Prostate gland (tissue), 2 donors: ENCODE data around the gene GPR89A. TPM values are rescaled to one million over a fixed set of nuclear protein-coding genes. Genes with fewer than 3 reads are reported as not detected.

Experiments used
- DNase-seq: peaks from one replicate; pipeline ENCODE4 v3.0.0-alpha.2; 2019; ENCODE audit warnings: low spot score
- H3K27ac ChIP-seq, 2 donors: fragments of 200-600 bp; sonication (generic); 2 replicates each; pipeline ENCODE4 v1.5.1; 2017 to 2019
- H3K27me3 ChIP-seq: fragments of 200-600 bp; sonication (generic); replicated peaks from 2 replicates; pipeline ENCODE4 v1.5.1; 2019; ENCODE audit not compliant: insufficient read depth
- H3K36me3 ChIP-seq, 2 donors: fragments of 200-600 bp; sonication (generic); 1 replicate in 1 of 2; 2 replicates in 1 of 2; pipeline versions ENCODE4 v1.5.1 to v1.8.1; 2017 to 2019
- H3K4me1 ChIP-seq: fragments of 200-600 bp; sonication (generic); replicated peaks from 2 replicates; pipeline ENCODE4 v1.5.1; 2019
- H3K4me3 ChIP-seq, 2 donors: fragments of 200-600 bp; sonication (generic); 2 replicates each; pipeline ENCODE4 v1.5.1; 2017 to 2019
- H3K9me3 ChIP-seq: fragments of 200-600 bp; sonication (generic); 2 replicates; pipeline ENCODE4 v1.5.1; 2017
- POLR2A ChIP-seq: fragments of 450-650 bp; IDR thresholded peaks from one replicate; pipeline ENCODE4 v1.6.1; 2016; ENCODE audit warnings: antibody characterized with exemption, mild to moderate bottlenecking
- POLR2AphosphoS5 ChIP-seq: sonication (generic); formaldehyde crosslinking; IDR thresholded peaks from one replicate; pipeline ENCODE4 v1.6.1; 2017; ENCODE audit warnings: antibody characterized with exemption
- WGBS: methylation state at CpG from one replicate; pipeline ENCODE4 v1.1.5; 2018; 5-methylcytosine and 5-hydroxymethylcytosine counted together
- intact Hi-C: fragments of 100-400 bp; cut with DNase I; formaldehyde crosslinking; loops from one replicate; pipeline ENCODE4 v1.14.2; 2022
- total RNA-seq, 2 donors: library from RNA; depleted of rRNA; stranded (reverse); fragments of >200 nt; gene quantifications; one replicate each; pipeline ENCODE4 v1.1.0, GENCODE V29; 2016
- TF ChIP-seq, protein P1 (sequence below), 4 experiments: fragments of 200-600 bp in 2 of 4; fragments of 450-650 bp in 2 of 4; sonication (generic) in 2 of 4; IDR thresholded peaks; 1 replicate in 3 of 4; 2 replicates in 1 of 4; pipeline ENCODE4 v1.5.1; 2016 to 2019; ENCODE audit warnings: antibody characterized with exemption in 4 of 4, mild to moderate bottlenecking in 2 of 4, moderate library complexity in 2 of 4

The GPR89A gene
- total RNA-seq, 2 donors from 2014 or later = 14.5 to 30.1 TPM

DNA sequence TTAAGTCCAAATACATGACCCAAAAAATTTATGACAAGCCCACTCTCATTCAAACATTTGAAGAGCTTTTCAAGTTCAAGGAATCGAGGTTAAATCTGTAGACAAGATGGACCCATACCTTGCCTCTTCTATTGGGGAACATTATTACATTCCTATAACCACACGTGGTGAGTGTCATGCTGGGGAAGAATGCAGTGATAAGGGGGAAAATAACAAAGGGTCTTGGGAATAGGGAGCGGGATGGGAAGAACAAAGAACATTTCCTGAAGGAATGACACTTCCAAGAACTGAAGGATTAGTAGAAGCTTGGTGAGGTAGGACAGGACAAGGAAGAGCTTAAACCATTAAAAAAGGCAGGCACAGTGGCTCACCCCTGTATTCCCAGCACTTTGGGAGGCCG is 80.5 kb downstream of the GPR89A start:
- no peak for DNase-seq
- 87% methylated on average over 4 of the region's 4 CpGs for WGBS
- Histone ChIP-seq H3K36me3 (no peaks in the 10 kb centered on the region), H3K27me3 (no peaks in the 10 kb centered on the region), H3K9me3 (no peaks in the 10 kb centered on the region), H3K4me1 (no peaks in the 10 kb centered on the region), H3K4me3 (no peak overlapping the region), H3K27ac (no peak overlapping the region)
- intact Hi-C loops = no loop called here
- TF ChIP-seq, protein P1, sequence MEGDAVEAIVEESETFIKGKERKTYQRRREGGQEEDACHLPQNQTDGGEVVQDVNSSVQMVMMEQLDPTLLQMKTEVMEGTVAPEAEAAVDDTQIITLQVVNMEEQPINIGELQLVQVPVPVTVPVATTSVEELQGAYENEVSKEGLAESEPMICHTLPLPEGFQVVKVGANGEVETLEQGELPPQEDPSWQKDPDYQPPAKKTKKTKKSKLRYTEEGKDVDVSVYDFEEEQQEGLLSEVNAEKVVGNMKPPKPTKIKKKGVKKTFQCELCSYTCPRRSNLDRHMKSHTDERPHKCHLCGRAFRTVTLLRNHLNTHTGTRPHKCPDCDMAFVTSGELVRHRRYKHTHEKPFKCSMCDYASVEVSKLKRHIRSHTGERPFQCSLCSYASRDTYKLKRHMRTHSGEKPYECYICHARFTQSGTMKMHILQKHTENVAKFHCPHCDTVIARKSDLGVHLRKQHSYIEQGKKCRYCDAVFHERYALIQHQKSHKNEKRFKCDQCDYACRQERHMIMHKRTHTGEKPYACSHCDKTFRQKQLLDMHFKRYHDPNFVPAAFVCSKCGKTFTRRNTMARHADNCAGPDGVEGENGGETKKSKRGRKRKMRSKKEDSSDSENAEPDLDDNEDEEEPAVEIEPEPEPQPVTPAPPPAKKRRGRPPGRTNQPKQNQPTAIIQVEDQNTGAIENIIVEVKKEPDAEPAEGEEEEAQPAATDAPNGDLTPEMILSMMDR (IDR thresholded peaks at IDR 0.05) = no peak
- TF ChIP-seq POLR2AphosphoS5 = no peak
- TF ChIP-seq POLR2A = no peak

DNA sequence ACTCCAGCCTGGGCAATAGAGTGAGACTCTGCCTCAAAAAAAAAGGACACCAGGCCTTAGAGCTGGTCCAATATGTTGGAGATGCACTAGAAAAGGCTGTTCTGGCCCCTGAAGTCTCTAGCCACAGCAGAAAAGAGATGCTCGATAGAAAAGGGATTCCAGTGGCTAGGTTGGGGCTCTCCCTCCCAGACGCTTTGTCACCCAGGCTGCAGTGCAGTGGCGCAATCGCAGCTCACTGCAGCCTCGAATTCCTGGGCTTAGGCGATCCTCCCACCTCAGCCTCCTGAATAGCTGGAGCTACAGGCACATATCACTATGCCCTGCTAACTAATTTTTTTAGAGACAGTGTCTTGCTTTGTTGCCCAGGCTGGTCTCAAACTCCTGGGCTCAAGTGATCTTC is 81.1 kb downstream of the GPR89A start:
- no peaks in the 10 kb centered on the region for H3K27me3 ChIP-seq
- intact Hi-C loops = no loop called here

DNA sequence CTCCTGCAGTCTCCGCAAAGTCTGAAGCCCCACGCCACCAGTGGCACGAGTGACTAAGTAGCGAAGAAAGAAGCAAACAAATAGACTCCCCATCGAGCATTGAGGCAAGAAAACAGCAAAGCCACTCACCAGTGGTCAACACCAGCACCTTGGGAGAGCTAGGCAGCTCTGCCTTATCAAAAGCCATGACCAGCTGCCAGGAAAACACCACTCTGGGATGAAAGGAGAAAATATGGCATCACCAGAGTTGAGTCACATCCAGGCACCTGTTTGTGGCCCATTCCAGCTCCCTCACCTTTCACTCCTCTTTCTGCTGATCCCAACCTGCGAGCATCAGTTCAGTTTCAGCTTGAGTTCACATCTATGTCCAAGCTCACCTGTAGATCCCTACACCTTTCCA is 82.1 kb downstream of the GPR89A start:
- intact Hi-C loops = no loop called here
- no peak for DNase-seq
- no peaks in the 10 kb centered on the region for H3K4me1 ChIP-seq
- H3K4me3 ChIP-seq = no peak overlapping the region
- H3K9me3 ChIP-seq = no peaks in the 10 kb centered on the region
- no peak for TF ChIP-seq POLR2A
- TF ChIP-seq, protein P1 (IDR thresholded peaks at IDR 0.05) = no peak
- no peak for TF ChIP-seq POLR2AphosphoS5
- no peak overlapping the region for H3K27ac ChIP-seq
- no peaks in the 10 kb centered on the region for H3K27me3 ChIP-seq
- WGBS = 92% methylated on average over 6 of the region's 6 CpGs
- H3K36me3 ChIP-seq = no peaks in the 10 kb centered on the region

More for the DNA sequence above, 81.1 kb downstream of the GPR89A start:
- no peak for DNase-seq
- H3K4me3 ChIP-seq = no peak overlapping the region
- 97% methylated on average over 6 of the region's 6 CpGs for WGBS
- no peak overlapping the region for H3K27ac ChIP-seq
- no peaks in the 10 kb centered on the region for H3K36me3 ChIP-seq
- H3K9me3 ChIP-seq = no peaks in the 10 kb centered on the region
- TF ChIP-seq POLR2AphosphoS5 = no peak
- TF ChIP-seq, protein P1 (IDR thresholded peaks at IDR 0.05) = no peak
- no peak for TF ChIP-seq POLR2A
- H3K4me1 ChIP-seq = no peaks in the 10 kb centered on the region

DNA sequence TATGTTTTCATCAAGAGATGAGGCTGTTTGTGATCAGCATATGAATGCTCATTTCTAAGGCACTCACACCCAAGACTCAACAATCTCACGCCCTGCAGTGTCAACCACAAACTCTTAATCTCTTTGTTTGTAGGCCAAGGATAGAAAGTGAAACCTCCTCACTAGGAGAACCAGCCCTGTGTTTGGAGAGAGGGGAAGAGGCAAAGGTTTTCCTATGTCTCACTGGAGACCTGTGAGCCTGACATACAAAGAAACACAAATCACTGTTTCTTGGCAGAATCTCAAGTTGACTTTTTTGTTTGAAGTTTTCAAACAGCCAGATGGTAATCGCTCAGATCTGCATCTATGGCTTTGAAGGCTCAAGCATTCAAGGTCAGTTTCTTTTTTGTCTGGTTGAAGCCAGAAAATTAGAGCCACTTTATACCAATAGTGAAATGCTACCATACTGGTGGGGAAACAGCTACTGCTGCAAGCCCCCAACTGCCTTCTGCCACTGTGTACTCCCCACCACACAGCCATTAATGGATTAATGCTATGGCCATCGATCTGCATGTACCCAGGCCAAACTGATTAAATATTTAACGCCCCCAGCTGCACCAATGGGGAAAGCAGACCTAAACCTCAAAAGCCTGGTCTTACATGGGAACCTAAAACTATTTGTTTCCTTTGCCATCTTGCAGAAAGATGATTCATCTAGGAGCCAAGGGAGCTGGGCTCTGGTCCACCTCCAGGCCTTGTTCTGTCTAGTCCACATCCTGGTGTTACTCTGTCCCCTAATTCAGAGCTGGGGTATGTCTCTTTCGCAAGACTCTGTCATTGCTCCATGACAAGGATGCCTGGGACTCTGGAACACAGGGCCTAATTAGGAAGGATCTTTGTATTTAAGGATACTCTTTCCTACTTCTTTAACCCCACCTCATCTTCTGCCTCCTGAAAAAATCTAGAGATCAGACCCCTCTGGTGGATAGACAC is 83.1 kb downstream of the GPR89A start:
- peak overlapping the region in 1 of 2 donors; percentile 21 for H3K27ac ChIP-seq

More for the DNA sequence above, 83.1 kb downstream of the GPR89A start:
- TF ChIP-seq POLR2A (no peak), POLR2AphosphoS5 (no peak)
- TF ChIP-seq, protein P1 (IDR thresholded peaks at IDR 0.05) = no peak
- no peaks in the 10 kb centered on the region for H3K36me3 ChIP-seq
- no peaks in the 10 kb centered on the region for H3K4me1 ChIP-seq
- peak; percentile 18 for DNase-seq
- no peak overlapping the region for H3K4me3 ChIP-seq
- intact Hi-C loops = no loop called here
- 47% methylated on average over 5 of the region's 5 CpGs for WGBS
- no peaks in the 10 kb centered on the region for H3K27me3 ChIP-seq
- H3K9me3 ChIP-seq = no peaks in the 10 kb centered on the region
